WERI-Rb-1 (cell line): ENCODE results near the gene IRF2.

ENCODE experiments used
- DNase-seq: peaks from one replicate; pipeline ENCODE4 v3.0.0-alpha.2; 2020
- H3K27ac ChIP-seq: fragments of 250-450 bp; sonication (Bioruptor Pico); 2 replicates; pipeline ENCODE4 v1.5.1; 2020; ENCODE audit warnings: mild to moderate bottlenecking, moderate library complexity
- H3K27me3 ChIP-seq: fragments of 250-450 bp; sonication (Bioruptor Pico); 2 replicates; pipeline ENCODE4 v1.5.1; 2021; ENCODE audit warnings: mild to moderate bottlenecking, low read depth, moderate library complexity; ENCODE audit not compliant: insufficient read depth, severe bottlenecking
- H3K36me3 ChIP-seq: fragments of 250-450 bp; sonication (Bioruptor Pico); 2 replicates; pipeline ENCODE4 v1.5.1; 2020; ENCODE audit warnings: mild to moderate bottlenecking, moderate library complexity
- H3K4me3 ChIP-seq: 2 replicates; pipeline ENCODE4 v1.5.1; 2011; ENCODE audit warnings: low read depth, mild to moderate bottlenecking, control low read depth, low read length
- H3K9me3 ChIP-seq: fragments of 250-450 bp; sonication (Bioruptor Pico); 2 replicates; pipeline ENCODE4 v1.5.1; 2021; ENCODE audit warnings: mild to moderate bottlenecking, moderate library complexity; ENCODE audit not compliant: severe bottlenecking
- CTCF ChIP-seq: IDR thresholded peaks from 2 replicates; pipeline ENCODE4 v1.5.1; 2011; ENCODE audit warnings: low read depth, mild to moderate bottlenecking, control low read depth, inconsistent platforms, low read length

The IRF2 gene

GRCh38 chr4:184368290-184368689 is 106.1 kb downstream of the IRF2 start:
- no peak for DNase-seq

GRCh38 chr4:184364100-184364921 is 110.0 kb downstream of the IRF2 start:
- DNase-seq: no peak
- Histone ChIP-seq H3K27me3 (no peaks in the 10 kb centered on the region), H3K4me3 (no peak overlapping the region), H3K36me3 (no peaks in the 10 kb centered on the region), H3K9me3 (no peaks in the 10 kb centered on the region), H3K27ac (no peak overlapping the region)
- no peak for TF ChIP-seq CTCF

More at GRCh38 chr4:184368290-184368689, 106.1 kb downstream of the IRF2 start:
- Histone ChIP-seq H3K4me3 (no peak overlapping the region), H3K9me3 (no peaks in the 10 kb centered on the region), H3K36me3 (no peaks in the 10 kb centered on the region), H3K27ac (no peak overlapping the region), H3K27me3 (no peaks in the 10 kb centered on the region)
- TF ChIP-seq CTCF: no peak

GRCh38 chr4:184363258-184363657 is 111.1 kb downstream of the IRF2 start:
- Histone ChIP-seq H3K27me3 (no peaks in the 10 kb centered on the region), H3K9me3 (no peaks in the 10 kb centered on the region), H3K36me3 (no peaks in the 10 kb centered on the region), H3K27ac (no peak overlapping the region), H3K4me3 (no peak overlapping the region)
- TF ChIP-seq CTCF: no peak
- DNase-seq: no peak

GRCh38 chr4:184362396-184362795 is 112.0 kb downstream of the IRF2 start:
- Histone ChIP-seq H3K9me3 (no peaks in the 10 kb centered on the region), H3K36me3 (no peaks in the 10 kb centered on the region), H3K27me3 (no peaks in the 10 kb centered on the region), H3K4me3 (no peak overlapping the region), H3K27ac (no peak overlapping the region)
- no peak for TF ChIP-seq CTCF
- DNase-seq: no peak

GRCh38 chr4:184361443-184361842 is 112.9 kb downstream of the IRF2 start:
- Histone ChIP-seq H3K4me3 (no peak overlapping the region), H3K36me3 (no peaks in the 10 kb centered on the region), H3K27ac (no peak overlapping the region), H3K27me3 (no peaks in the 10 kb centered on the region), H3K9me3 (no peaks in the 10 kb centered on the region)
- DNase-seq: no peak
- no peak for TF ChIP-seq CTCF

GRCh38 chr4:184359888-184360287 is 114.5 kb downstream of the IRF2 start:
- no peaks in the 10 kb centered on the region for H3K9me3 ChIP-seq
- no peak for DNase-seq

More at GRCh38 chr4:184359888-184360287, 114.5 kb downstream of the IRF2 start:
- no peak for TF ChIP-seq CTCF
- Histone ChIP-seq H3K36me3 (no peaks in the 10 kb centered on the region), H3K27me3 (no peaks in the 10 kb centered on the region), H3K27ac (no peak overlapping the region), H3K4me3 (no peak overlapping the region)
